GM10248 (cell line): ENCODE results near the gene RNF41.

Experiments used
- CTCF ChIA-PET: fragments of 300-600 bp; sonication (Branson Sonifier 250); formaldehyde crosslinking; extraction: SDS; loops from one replicate; lab custom pipeline; 2021; ENCODE audit warnings: antibody characterized with exemption; lab: Yijun Ruan, JAX
- POLR2A ChIA-PET: fragments of 350-650 bp; sonication (Branson Sonifier 250); formaldehyde crosslinking; extraction: SDS; loops from one replicate; lab custom pipeline; 2020; ENCODE audit warnings: antibody characterized with exemption; lab: Yijun Ruan, JAX
- DNase-seq: peaks from one replicate; pipeline ENCODE4 v3.0.0; 2012; ENCODE audit errors: extremely low spot score
- TF ChIP-seq, protein P1 (sequence below): IDR thresholded peaks from 2 replicates; pipeline ENCODE4 v1.5.1; 2012; ENCODE audit warnings: mild to moderate bottlenecking, low read depth; ENCODE audit errors: extremely low read depth, missing control alignments, control extremely low read depth

RNF41 gene

DNA sequence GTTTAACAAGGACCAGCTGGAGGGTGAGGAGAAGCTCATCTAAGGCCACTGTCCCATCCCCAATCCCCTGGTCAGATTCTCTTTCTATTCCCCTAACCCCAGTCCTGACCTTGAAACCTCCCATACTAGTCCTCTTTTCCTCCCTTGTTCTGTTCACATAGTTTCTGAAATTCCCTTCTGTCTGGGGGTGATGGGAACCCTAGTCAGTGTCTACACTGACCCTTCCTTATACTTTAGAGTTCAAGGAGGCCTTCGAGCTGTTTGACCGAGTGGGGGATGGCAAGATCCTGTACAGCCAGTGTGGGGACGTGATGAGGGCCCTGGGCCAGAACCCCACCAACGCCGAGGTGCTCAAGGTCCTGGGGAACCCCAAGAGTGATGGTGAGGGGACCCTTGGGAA lies 66.9 kb downstream of the RNF41 start:
- ChIA-PET POLR2A (interaction anchor here (0.9 kb wide), 1 partner anchor 37 kb away, joined by 3 read pairs; the partner anchor contains the start of gene ZC3H10), CTCF (interaction anchor here (1.0 to 3.8 kb wide), 5 partner anchors 15 to 37 kb away, joined by 3 to 16 read pairs (median 4); partner anchors contain the start of genes SMARCC2 and ZC3H10)
- DNase-seq, result no peak
- TF ChIP-seq, protein P1, sequence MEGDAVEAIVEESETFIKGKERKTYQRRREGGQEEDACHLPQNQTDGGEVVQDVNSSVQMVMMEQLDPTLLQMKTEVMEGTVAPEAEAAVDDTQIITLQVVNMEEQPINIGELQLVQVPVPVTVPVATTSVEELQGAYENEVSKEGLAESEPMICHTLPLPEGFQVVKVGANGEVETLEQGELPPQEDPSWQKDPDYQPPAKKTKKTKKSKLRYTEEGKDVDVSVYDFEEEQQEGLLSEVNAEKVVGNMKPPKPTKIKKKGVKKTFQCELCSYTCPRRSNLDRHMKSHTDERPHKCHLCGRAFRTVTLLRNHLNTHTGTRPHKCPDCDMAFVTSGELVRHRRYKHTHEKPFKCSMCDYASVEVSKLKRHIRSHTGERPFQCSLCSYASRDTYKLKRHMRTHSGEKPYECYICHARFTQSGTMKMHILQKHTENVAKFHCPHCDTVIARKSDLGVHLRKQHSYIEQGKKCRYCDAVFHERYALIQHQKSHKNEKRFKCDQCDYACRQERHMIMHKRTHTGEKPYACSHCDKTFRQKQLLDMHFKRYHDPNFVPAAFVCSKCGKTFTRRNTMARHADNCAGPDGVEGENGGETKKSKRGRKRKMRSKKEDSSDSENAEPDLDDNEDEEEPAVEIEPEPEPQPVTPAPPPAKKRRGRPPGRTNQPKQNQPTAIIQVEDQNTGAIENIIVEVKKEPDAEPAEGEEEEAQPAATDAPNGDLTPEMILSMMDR, result no peak

DNA sequence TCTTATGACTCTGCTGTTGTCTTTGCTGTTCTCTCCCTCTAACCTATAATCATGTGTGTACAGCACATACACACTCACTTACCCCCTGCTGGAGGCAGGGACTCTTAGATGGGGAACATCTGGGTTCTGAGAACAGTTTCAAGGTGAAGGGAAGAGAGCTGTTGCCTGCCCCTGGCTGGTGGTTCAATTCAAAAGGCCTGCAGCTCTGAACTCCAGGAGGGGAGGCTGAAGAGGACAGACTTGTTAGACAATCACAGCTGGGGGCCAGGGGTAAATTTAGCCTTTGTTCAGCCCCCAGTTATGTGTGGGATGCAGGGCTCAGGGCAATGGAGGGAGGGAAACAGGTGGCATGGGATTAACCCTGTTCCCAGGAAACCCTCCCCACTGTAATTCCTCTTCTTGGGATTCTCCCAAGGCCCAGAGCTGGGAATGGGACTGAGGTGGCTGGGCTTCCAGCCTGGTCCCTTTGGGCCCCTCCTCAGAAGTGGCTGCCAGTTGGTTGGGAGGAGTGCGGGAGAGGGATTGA lies 67.4 kb downstream of the RNF41 start:
- no peak for DNase-seq
- TF ChIP-seq, protein P1, result no peak
- ChIA-PET POLR2A (interaction anchor here (0.9 kb wide), 1 partner anchor 36 kb away, joined by 3 read pairs; the partner anchor contains the start of gene ZC3H10), CTCF (interaction anchor here (1.0 to 3.8 kb wide), 4 partner anchors 14 to 38 kb away, joined by 3 to 16 read pairs (median 4); partner anchors contain the start of genes SMARCC2 and ZC3H10)

- DNase-seq, result no peak
- CTCF ChIA-PET, result interaction anchor here (1.0 to 3.8 kb wide), 3 partner anchors 14 to 36 kb away, joined by 3 to 16 read pairs (median 6); partner anchors contain the start of genes SMARCC2 and ZC3H10
- POLR2A ChIA-PET, result no interaction called here
- TF ChIP-seq, protein P1, result no peak
Measured at GRCh38 chr12:56153678-56154065, 68.0 kb downstream of the RNF41 start.

DNA sequence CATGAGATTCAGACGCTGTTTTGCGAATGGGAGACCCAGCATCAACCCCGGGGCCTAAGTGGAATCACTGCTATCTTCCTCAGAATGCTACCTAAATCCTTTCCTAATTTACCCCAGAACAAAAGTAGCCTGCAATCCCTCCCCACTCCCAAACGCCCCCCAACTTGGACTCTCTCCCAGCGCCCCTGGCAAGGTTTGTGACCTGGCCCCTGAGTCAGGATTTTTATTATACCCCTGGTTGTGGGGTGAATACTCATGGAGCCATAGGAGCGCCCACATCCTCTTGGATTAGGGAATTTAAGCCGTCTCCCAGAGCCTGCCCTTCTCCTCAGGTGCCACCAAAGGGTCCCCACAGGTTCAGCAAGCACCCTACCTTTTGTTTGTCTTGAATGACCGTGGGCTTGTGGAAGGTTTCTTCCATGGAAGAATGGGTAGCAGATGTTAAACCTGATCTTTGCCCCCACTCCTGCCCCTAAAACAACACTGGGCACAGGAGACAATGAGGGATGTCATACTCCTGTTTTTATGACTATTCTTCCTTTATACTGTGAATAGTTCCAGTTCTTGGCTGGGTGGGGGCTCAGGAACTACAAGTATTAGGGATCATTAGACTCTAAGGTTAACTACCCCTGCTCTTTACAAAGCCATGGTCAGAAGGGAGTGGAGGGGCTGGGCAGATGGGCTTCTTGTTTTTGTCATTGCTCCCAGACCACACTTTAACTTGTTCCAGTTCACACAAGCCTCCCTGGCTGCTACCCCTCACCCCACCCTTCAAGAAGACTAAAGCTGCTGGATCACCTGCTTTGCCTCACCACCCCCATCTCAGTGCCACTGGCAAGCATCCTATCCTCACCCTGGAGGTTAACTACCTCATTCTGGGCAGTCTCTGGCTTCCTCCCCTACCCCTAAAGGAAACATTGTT lies 68.7 kb downstream of the RNF41 start:
- CTCF ChIA-PET, result interaction anchor here (3.8 kb wide), 1 partner anchor 34 kb away, joined by 16 read pairs; the partner anchor contains the start of gene ZC3H10
- TF ChIP-seq, protein P1, result no peak
- POLR2A ChIA-PET, result no interaction called here
- DNase-seq, result no peak
